Muscle layer of duodenum (tissue), 2 donors: ENCODE data around the gene SLC39A11.

Source experiments
- H3K27ac ChIP-seq: one replicate; pipeline ENCODE4 v1.7.0; 2013; ENCODE audit warnings: mild to moderate bottlenecking, low read length
- H3K27me3 ChIP-seq: one replicate; pipeline ENCODE4 v1.7.0; 2013; ENCODE audit warnings: low read depth, mild to moderate bottlenecking, control low read depth, low read length
- H3K36me3 ChIP-seq, 2 donors: one replicate each; pipeline ENCODE4 v1.7.0; 2013; ENCODE audit warnings: low read length in 2 of 2, control low read depth in 1 of 2, mild to moderate bottlenecking in 1 of 2; ENCODE audit not compliant: insufficient read depth in 2 of 2, control insufficient read depth in 1 of 2
- H3K4me1 ChIP-seq, 2 donors: one replicate each; pipeline ENCODE4 v1.7.0; 2013; ENCODE audit warnings: low read length in 2 of 2, mild to moderate bottlenecking in 2 of 2, control low read depth in 1 of 2, moderate library complexity in 1 of 2; ENCODE audit not compliant: insufficient read depth in 2 of 2, control insufficient read depth in 1 of 2
- H3K4me3 ChIP-seq, 2 donors: one replicate each; pipeline ENCODE4 v1.7.0; 2013; ENCODE audit warnings: low read length in 2 of 2, low read depth in 1 of 2, mild to moderate bottlenecking in 1 of 2
- H3K9me3 ChIP-seq, 2 donors: one replicate each; pipeline ENCODE4 v1.7.0; 2013; ENCODE audit warnings: low read length in 2 of 2, control low read depth in 1 of 2, mild to moderate bottlenecking in 1 of 2; ENCODE audit not compliant: control insufficient read depth in 1 of 2
- donor health status: healthy.

Gene SLC39A11

DNA sequence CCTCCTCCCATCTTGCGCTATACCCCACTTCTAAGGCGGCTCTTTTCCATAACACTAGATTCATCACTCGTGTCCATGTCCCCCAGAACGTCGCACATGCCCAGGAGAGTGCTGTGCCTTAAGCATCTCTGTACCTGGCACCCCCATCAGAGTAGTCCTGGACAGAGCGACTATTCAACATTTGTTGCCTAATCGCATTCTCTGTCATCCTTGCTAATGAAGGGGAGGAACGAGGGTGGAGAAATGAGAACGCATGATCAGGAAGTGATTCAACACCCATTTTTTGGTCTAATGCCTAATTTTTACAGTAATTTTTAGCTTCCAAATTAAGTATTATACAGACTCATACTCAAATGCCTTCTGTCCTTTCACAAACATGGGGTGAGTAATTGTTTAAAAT is 53.2 kb downstream of the SLC39A11 start:
- Histone ChIP-seq H3K27me3 (no peaks in the 10 kb centered on the region), H3K9me3 (no peaks in the 10 kb centered on the region), H3K36me3 (no peaks in the 10 kb centered on the region), H3K4me1 (peaks cover 9 to 19% of the 10 kb centered on the region in 2 donors), H3K27ac (no peak overlapping the region), H3K4me3 (no peak overlapping the region)

DNA sequence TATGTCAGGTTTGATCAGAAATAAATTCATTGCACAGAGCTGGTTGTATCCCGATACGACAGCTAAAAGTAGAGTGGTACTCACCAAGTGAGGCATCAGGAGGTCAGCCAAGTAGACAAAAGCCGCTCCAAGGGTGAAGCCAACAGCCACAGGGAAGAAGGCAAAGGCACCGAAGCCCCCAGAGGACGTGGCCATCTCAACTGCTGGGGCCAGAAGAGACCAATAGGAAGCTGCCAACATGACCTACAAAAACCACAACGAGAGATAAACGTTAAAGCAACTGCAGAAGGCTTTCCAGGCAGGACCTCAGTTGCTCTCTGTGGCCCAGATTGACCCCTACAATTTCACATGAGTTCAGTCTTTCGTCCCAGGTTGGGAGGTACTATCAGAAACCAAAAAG is 61.0 kb downstream of the SLC39A11 start:
- Histone ChIP-seq H3K27me3 (no peaks in the 10 kb centered on the region), H3K36me3 (no peaks in the 10 kb centered on the region), H3K27ac (no peak overlapping the region), H3K9me3 (no peaks in the 10 kb centered on the region), H3K4me3 (no peak overlapping the region), H3K4me1 (peaks cover 0 to 9% of the 10 kb centered on the region in 2 donors)

DNA sequence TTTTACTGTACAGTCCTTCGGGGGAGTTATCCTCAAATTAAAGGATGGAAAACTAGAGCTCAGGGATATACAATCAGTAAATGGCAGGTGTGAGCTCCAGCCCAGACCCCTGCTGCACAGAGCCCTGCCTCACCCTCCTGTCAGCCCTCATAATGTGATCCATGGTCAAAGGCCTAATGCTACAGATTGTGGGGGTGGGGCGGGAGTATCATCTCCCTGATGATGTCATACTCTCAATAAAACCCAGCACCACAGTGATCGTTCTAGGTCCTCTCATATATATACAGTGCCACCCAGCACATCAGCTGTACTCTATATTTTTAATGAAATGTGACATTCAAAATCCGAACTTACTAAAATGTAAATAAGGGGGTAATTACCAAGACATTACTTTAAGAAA is 61.5 kb downstream of the SLC39A11 start:
- Histone ChIP-seq H3K27me3 (no peaks in the 10 kb centered on the region), H3K27ac (no peak overlapping the region)

GRCh38 chr17:73030501-73030921 is 62.0 kb downstream of the SLC39A11 start:
- Histone ChIP-seq H3K36me3 (no peaks in the 10 kb centered on the region), H3K4me1 (peaks cover 0 to 9% of the 10 kb centered on the region in 2 donors), H3K27ac (no peak overlapping the region), H3K27me3 (no peaks in the 10 kb centered on the region), H3K4me3 (no peak overlapping the region), H3K9me3 (no peaks in the 10 kb centered on the region)

More for the DNA sequence above, 61.5 kb downstream of the SLC39A11 start:
- no peak overlapping the region for H3K4me3 ChIP-seq
- H3K36me3 ChIP-seq: no peaks in the 10 kb centered on the region
- no peaks in the 10 kb centered on the region for H3K9me3 ChIP-seq
- H3K4me1 ChIP-seq: peaks cover 0 to 9% of the 10 kb centered on the region in 2 donors

DNA sequence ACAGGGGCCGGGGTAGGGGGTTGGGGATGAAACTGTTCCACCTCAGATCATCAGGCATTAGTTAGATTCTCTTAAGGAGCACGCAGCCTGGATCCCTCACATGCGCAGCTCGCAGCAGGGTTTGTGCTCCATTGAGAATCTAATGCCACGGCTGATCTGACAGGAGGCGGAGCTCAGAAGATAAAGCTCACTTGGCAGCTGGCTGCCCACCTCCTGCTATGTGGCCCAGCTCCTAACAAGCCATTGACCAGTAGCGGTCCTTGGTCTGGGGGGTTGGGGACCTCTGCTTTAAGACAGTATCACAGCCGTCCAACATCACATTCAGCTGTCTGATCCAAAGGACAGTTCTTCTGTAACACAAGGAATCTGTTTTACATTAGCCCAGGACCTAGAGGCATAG is 62.5 kb downstream of the SLC39A11 start:
- Histone ChIP-seq H3K4me3 (no peak overlapping the region), H3K9me3 (no peaks in the 10 kb centered on the region), H3K27ac (no peak overlapping the region), H3K4me1 (peaks cover 0 to 9% of the 10 kb centered on the region in 2 donors), H3K27me3 (no peaks in the 10 kb centered on the region), H3K36me3 (no peaks in the 10 kb centered on the region)

DNA sequence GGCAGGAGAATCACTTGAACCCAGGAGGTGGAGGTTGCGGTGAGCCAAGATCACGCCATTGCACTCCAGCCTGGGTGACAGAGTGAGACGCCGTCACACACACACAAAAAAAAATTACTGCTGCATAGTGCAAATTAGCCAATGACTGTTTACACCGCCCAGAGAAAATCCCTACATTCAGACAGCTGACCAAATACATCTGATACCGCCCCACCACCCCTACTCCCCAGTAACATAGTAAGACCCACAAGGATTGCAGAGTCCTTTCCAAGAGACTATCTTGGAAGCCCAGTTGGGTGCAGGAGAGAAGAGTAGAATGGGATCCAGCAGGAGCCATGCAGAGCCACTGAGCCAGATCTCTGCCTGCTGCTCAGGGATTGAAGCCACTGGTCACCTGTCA is 63.5 kb downstream of the SLC39A11 start:
- no peaks in the 10 kb centered on the region for H3K36me3 ChIP-seq
- H3K9me3 ChIP-seq: peaks cover 0 to 2% of the 10 kb centered on the region in 2 donors
- no peaks in the 10 kb centered on the region for H3K27me3 ChIP-seq
- H3K4me3 ChIP-seq: no peak overlapping the region
- peaks cover 0 to 9% of the 10 kb centered on the region in 2 donors for H3K4me1 ChIP-seq
- H3K27ac ChIP-seq: no peak overlapping the region

GRCh38 chr17:73028299-73028755 is 64.2 kb downstream of the SLC39A11 start:
- H3K36me3 ChIP-seq: no peaks in the 10 kb centered on the region
- H3K27ac ChIP-seq: no peak overlapping the region
- H3K27me3 ChIP-seq: no peaks in the 10 kb centered on the region
- H3K4me1 ChIP-seq: peaks cover 0 to 9% of the 10 kb centered on the region in 2 donors
- no peak overlapping the region for H3K4me3 ChIP-seq
- peaks cover 0 to 4% of the 10 kb centered on the region in 2 donors for H3K9me3 ChIP-seq

DNA sequence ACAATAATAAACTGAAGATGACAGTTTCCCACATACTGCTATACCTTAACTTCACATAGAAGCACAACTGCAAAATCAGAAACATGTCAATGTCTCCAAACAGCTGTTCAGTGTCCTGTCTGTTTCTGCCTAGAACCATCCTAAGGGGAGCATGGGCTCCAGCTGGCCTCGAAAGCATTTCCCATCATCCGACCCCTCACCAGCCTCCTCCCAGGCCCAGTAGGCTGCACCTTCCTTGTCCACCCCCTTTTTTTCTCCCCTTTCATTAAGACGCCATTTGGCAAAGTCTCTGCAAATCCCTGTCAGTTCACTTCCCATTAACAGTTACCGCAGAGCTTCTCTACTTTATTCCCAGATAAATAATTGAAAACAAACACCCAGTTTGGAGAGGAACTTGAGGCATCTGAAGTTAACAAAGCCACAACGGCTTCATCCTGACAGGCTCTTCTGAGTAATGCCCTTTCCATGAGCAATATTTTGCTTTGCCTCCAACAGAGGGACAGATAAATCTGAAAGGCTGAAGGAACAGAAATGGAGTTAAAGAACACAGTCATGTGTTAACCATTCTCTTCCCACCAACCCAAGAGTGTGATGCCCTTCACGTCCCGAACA is 65.3 kb downstream of the SLC39A11 start:
- no peak overlapping the region for H3K4me3 ChIP-seq
- no peaks in the 10 kb centered on the region for H3K27me3 ChIP-seq
- no peak overlapping the region for H3K27ac ChIP-seq
- H3K4me1 ChIP-seq: peaks cover 0 to 9% of the 10 kb centered on the region in 2 donors
- no peaks in the 10 kb centered on the region for H3K36me3 ChIP-seq
- H3K9me3 ChIP-seq: peaks cover 0 to 4% of the 10 kb centered on the region in 2 donors

DNA sequence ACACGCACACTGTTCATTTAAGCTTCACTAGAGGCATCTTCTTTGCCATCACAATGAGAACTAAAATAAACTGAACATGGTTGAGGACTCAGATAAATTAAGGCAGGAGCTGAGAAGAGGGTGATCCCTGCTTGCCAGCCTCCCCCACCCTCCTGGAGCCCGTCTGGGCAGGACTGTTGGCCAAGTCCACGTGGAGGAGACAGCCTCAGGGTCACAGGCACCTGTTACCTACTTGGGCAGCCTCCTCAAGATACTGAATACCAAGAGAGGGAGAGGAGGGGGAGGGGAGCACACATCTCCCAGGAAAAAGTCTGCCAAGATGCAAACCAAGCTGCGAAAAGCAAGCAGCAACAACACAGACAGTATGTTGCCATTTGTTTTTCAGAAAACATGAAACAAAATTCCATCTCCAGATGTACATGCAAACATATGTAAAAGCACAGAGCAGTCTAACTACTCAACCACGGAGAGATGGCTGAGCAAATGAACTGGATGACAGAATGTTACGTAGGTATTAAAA is 67.4 kb downstream of the SLC39A11 start:
- no peaks in the 10 kb centered on the region for H3K36me3 ChIP-seq
- no peaks in the 10 kb centered on the region for H3K27me3 ChIP-seq
- H3K9me3 ChIP-seq: peaks cover 0 to 10% of the 10 kb centered on the region in 2 donors
- H3K27ac ChIP-seq: no peak overlapping the region
- H3K4me3 ChIP-seq: no peak overlapping the region
- H3K4me1 ChIP-seq: peaks cover 0 to 9% of the 10 kb centered on the region in 2 donors

- Histone ChIP-seq H3K4me1 (peaks cover 0 to 9% of the 10 kb centered on the region in 2 donors), H3K9me3 (peaks cover 0 to 11% of the 10 kb centered on the region in 2 donors), H3K27me3 (no peaks in the 10 kb centered on the region), H3K36me3 (no peaks in the 10 kb centered on the region), H3K27ac (no peak overlapping the region), H3K4me3 (no peak overlapping the region)
Observed at GRCh38 chr17:73023759-73024158, 68.7 kb downstream of the SLC39A11 start.

DNA sequence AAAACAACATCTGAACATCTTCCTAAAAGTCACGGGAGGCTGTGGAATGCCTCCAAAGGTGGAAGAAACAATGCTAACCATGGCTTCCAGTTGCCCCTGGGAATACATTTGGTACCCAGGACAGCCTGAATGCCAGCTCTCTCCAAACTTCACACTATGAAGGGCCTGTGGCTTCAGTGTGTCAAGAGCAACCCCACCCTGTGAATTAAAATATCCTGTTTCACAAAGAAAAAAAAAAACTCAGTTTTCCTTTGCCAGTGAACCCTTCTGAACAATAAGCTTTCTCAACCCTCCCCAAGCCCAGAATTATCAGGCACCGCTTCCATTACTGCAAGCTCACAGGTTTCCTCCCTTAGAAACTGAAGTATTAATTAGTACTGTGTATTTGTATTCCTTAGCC is 69.8 kb downstream of the SLC39A11 start:
- Histone ChIP-seq H3K27me3 (no peaks in the 10 kb centered on the region), H3K4me3 (no peak overlapping the region), H3K4me1 (peaks cover 0 to 3% of the 10 kb centered on the region in 2 donors), H3K9me3 (peaks cover 0 to 22% of the 10 kb centered on the region in 2 donors), H3K36me3 (no peaks in the 10 kb centered on the region), H3K27ac (no peak overlapping the region)

DNA sequence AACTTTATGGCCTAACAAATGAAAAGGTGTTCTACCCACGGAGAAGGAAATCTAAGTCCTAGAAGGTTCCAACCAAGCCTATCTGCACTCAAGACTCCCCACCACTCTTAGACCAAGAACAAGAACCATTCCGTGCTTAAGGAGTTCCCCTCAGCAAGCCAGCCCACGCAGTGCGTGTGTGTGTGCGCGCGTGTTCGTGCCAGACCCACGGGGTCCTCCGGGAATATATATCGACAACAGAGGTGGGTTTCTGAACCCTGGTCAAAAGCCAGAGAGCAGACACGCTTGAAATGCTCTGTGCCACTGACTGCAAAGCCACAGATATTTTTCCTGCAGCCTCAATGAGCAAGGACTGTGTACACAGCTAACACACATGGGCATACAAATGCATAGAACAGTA is 70.7 kb downstream of the SLC39A11 start:
- H3K9me3 ChIP-seq: peaks cover 0 to 23% of the 10 kb centered on the region in 2 donors
- no peak overlapping the region for H3K27ac ChIP-seq
- H3K27me3 ChIP-seq: no peaks in the 10 kb centered on the region
- H3K36me3 ChIP-seq: no peaks in the 10 kb centered on the region
- no peak overlapping the region for H3K4me3 ChIP-seq
- H3K4me1 ChIP-seq: no peaks in the 10 kb centered on the region
